IPS-20b (cell line): ENCODE results near the gene PKP4.

Experiments
- H3K27ac ChIP-seq: one replicate; pipeline ENCODE4 v1.5.1; 2013; ENCODE audit warnings: low read length
- H3K27me3 ChIP-seq: 2 replicates; pipeline ENCODE4 v1.6.1; 2013; ENCODE audit warnings: mild to moderate bottlenecking, low read length, inconsistent platforms; ENCODE audit not compliant: insufficient read depth
- H3K36me3 ChIP-seq: 2 replicates; pipeline ENCODE4 v1.6.1; 2013; ENCODE audit warnings: low read depth, mild to moderate bottlenecking, inconsistent platforms, low read length, moderate library complexity; ENCODE audit not compliant: insufficient read depth
- H3K4me1 ChIP-seq: 2 replicates; pipeline ENCODE4 v1.6.1; 2013; ENCODE audit warnings: mild to moderate bottlenecking, control low read depth, inconsistent platforms, low read length, moderate library complexity; ENCODE audit not compliant: insufficient read depth
- H3K4me3 ChIP-seq: 2 replicates; pipeline ENCODE4 v1.5.1; 2013; ENCODE audit warnings: mild to moderate bottlenecking, low read length, inconsistent platforms
- H3K9ac ChIP-seq: 2 replicates; pipeline ENCODE4 v1.6.1; 2013; ENCODE audit warnings: low read depth, mild to moderate bottlenecking, inconsistent platforms, low read length, moderate library complexity
- H3K9me3 ChIP-seq: 2 replicates; pipeline ENCODE4 v1.6.1; 2013; ENCODE audit warnings: mild to moderate bottlenecking, low read depth, low read length, inconsistent platforms; ENCODE audit not compliant: insufficient read depth

PKP4 gene

DNA sequence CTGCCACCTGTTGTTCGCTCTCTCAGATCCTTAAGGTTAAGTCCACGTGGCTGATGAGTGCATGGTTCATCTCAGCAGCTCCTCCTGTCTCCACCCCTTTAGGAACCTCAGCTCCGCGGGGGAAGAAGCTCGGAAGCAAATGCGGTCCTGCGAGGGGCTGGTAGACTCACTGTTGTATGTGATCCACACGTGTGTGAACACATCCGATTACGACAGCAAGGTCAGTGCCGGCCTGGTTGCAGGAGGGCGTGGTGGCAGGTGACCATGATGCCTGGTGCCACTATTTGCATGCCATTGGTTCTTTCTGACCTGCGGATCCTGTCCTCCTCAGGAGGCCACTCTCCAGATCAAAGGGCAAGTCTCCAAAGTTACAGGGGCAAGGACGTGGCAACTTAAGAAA, 204.5 kb downstream of the PKP4 start:
- no peaks in the 10 kb centered on the region for H3K9me3 ChIP-seq
- H3K36me3 ChIP-seq, result peaks cover 56% of the 10 kb centered on the region
- H3K27me3 ChIP-seq, result no peaks in the 10 kb centered on the region
- H3K4me1 ChIP-seq, result no peaks in the 10 kb centered on the region
- no peak overlapping the region for H3K4me3 ChIP-seq
- no peak overlapping the region for H3K9ac ChIP-seq
- no peak overlapping the region for H3K27ac ChIP-seq

DNA sequence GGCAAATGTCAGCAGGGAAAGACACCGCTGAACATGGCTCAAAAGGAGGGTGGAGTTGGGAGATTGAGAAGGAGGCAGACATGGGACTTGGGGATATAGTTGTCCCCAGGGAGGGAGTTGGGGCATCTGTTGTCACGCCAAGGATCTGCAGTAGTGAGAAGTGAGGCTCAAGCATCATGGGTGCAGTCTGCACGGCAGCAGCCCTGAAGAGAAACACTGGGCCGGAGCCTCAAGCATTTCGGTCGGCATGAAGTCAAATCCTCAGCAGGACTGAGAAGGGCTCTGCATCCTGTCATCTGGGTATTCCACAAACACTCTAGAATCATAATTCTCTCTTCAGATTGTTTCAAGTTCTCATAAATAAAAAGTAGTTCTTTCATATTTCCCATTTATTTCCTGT, 205.7 kb downstream of the PKP4 start:
- Histone ChIP-seq H3K36me3 (peaks cover 68% of the 10 kb centered on the region), H3K27ac (no peak overlapping the region), H3K9me3 (no peaks in the 10 kb centered on the region)

DNA sequence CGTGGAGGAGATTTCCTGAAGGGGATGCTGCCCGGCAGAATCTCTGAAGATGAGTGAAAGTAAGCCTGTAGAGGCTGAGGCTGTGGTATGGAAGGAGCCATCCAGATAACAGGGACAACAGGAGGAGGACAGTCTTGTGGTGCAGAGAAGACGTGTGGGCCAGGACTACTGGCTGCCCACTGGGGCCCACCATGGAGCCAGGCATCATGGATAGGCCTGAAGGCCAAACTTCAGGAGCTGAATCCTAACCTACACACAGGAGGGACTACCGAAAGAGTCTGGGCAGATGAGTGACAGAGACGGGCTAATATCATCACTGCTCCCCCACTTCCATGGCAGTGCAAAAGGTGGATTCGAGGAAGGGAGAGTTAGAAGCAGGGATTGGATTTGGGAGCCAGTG, 207.0 kb downstream of the PKP4 start:
- Histone ChIP-seq H3K4me3 (no peak overlapping the region), H3K36me3 (peaks cover 81% of the 10 kb centered on the region), H3K27me3 (no peaks in the 10 kb centered on the region), H3K27ac (no peak overlapping the region), H3K4me1 (no peaks in the 10 kb centered on the region), H3K9ac (no peak overlapping the region), H3K9me3 (no peaks in the 10 kb centered on the region)

More for the DNA sequence above, 205.7 kb downstream of the PKP4 start:
- H3K4me3 ChIP-seq, result no peak overlapping the region
- no peaks in the 10 kb centered on the region for H3K4me1 ChIP-seq
- H3K27me3 ChIP-seq, result no peaks in the 10 kb centered on the region
- H3K9ac ChIP-seq, result no peak overlapping the region

DNA sequence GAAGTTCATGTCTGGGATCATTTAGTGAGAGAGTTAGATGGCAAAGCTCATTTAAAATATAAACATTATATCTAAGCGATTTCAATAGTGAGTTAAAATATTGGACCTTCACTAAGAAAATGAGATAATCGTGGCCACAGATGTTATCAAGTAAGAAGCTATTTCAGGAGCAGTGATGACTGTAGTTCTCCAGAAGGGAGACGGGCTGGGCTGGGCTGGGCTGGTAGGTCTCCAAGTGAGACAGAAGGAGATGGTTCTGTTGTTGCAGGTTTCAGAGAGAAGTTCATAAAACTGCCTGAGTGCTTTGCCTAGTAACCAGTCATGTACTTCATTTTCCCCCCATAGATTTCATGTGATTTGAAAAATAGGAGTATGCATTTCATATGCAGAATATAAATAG, 208.2 kb downstream of the PKP4 start:
- no peak overlapping the region for H3K9ac ChIP-seq
- H3K27ac ChIP-seq, result no peak overlapping the region
- H3K4me1 ChIP-seq, result no peaks in the 10 kb centered on the region
- peaks cover 90% of the 10 kb centered on the region for H3K36me3 ChIP-seq
- no peak overlapping the region for H3K4me3 ChIP-seq
- H3K27me3 ChIP-seq, result no peaks in the 10 kb centered on the region
- no peaks in the 10 kb centered on the region for H3K9me3 ChIP-seq

DNA sequence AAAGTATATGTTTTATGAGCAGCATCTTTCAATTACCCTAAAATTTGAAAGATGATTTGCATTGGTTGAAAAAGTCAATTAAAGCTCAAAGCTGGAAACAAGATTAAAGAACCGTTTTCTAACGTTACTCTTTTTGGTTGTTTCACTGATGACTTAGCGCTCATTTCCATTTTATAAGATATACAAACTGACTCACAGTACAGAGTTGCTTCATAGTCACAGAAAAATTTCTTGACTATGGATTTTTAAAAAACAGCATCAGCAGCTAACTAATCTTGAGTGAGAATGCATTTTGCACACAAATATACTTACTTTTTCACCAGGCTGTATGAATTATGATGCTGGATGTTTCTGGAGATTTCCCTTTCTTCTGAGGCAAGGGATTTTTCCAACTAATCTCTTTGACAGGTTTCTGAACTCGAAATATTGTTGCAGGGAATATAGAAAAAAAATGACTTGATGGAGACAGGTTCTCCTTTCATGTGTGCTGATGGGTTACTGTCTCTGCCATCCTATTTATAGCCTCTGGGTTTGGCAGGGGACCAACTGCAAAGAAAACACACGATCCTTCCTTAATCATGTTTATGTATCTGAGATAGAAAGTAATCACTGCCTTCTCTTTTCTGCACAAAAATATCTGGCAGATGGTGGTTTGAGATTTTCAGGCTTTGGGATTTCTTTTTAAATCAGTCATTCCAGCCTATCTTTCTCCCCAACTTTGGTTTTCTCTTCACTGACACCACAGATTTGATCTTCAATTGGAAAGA, 209.0 kb downstream of the PKP4 start:
- no peaks in the 10 kb centered on the region for H3K27me3 ChIP-seq
- H3K9me3 ChIP-seq, result no peaks in the 10 kb centered on the region
- H3K9ac ChIP-seq, result no peak overlapping the region
- no peak overlapping the region for H3K27ac ChIP-seq
- no peak overlapping the region for H3K4me3 ChIP-seq
- peaks cover 97% of the 10 kb centered on the region for H3K36me3 ChIP-seq
- no peaks in the 10 kb centered on the region for H3K4me1 ChIP-seq

DNA sequence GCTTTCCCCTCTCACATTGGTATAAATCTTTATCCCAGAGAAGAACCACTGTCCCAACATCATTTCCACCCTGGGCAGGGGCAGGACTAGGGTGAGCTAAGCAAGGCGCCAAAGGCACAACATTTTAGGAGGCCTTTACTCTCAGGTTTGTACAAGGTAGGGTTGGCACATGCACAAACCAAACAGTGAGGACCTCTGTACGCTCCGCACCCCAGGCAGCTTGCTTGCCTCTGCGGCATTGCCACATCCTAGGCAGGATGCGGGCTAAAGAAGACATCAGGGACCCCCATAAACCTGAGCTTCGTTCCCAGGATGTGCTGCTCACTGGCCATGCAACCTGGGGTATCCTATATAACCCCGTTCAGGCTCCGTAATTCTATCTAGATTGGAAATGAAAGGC, 210.2 kb downstream of the PKP4 start:
- Histone ChIP-seq H3K36me3 (peaks cover 89% of the 10 kb centered on the region), H3K4me1 (no peaks in the 10 kb centered on the region), H3K27me3 (no peaks in the 10 kb centered on the region), H3K9me3 (no peaks in the 10 kb centered on the region), H3K27ac (no peak overlapping the region), H3K4me3 (no peak overlapping the region), H3K9ac (no peak overlapping the region)

DNA sequence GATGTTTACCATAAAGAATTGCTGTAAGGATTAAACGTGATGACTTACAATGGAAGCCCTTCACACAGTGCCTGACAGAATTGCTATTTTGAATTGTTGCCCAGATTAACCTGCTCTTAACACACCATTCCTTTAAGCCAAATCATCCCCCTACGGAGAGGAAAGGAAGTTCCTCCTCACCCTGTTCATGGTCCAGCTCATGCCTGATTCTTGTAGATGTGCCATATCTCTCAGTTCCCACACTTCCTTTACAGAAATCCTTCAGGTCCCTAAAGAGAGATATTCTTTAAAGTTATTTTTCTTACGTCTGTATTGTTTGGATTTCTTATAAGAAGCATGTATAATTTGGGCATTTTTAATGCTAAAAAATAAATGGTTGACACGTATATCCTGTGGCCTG, 210.8 kb downstream of the PKP4 start:
- Histone ChIP-seq H3K36me3 (peaks cover 85% of the 10 kb centered on the region), H3K9ac (no peak overlapping the region), H3K4me1 (no peaks in the 10 kb centered on the region), H3K4me3 (no peak overlapping the region), H3K9me3 (no peaks in the 10 kb centered on the region), H3K27ac (no peak overlapping the region), H3K27me3 (no peaks in the 10 kb centered on the region)

DNA sequence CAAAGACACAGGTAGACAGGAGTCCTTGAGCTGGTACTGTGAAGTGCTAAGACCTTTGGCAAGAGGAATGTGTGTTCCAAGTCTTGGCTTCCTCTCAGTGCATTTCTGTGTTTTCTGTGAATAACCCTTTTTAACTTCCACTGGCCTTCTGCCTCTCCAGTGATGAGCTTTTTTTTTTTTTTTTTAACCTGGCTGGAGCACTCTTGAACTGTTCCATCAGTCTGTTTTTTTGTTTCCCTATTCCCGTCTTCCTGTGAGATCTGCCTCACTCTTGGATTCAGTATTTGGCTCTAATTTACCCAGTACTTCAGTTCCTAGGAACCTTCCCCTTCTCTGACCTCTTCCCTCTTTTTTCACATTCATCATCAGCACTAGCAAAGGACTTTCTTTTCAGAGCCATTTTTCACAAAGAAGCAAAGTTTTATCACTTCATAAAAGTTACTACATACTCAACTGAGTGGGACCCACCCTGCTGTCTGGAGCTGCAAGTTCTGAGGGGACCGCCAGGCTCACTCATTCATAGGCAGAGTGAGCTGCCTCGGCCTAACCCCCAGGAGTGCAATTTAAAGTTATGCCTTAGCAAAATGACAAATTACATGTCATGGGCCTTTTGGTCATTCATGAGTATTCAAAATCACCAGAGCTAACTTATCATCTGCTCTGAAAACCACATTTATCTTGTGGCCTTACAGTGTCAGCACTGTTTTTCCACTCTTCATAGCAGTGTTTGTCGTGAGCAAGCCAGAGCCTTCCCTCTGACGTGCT, 211.4 kb downstream of the PKP4 start:
- H3K9ac ChIP-seq, result no peak overlapping the region
- H3K27ac ChIP-seq, result no peak overlapping the region
- no peak overlapping the region for H3K4me3 ChIP-seq
- H3K9me3 ChIP-seq, result no peaks in the 10 kb centered on the region
- H3K4me1 ChIP-seq, result no peaks in the 10 kb centered on the region
- no peaks in the 10 kb centered on the region for H3K27me3 ChIP-seq
- H3K36me3 ChIP-seq, result peaks cover 85% of the 10 kb centered on the region

DNA sequence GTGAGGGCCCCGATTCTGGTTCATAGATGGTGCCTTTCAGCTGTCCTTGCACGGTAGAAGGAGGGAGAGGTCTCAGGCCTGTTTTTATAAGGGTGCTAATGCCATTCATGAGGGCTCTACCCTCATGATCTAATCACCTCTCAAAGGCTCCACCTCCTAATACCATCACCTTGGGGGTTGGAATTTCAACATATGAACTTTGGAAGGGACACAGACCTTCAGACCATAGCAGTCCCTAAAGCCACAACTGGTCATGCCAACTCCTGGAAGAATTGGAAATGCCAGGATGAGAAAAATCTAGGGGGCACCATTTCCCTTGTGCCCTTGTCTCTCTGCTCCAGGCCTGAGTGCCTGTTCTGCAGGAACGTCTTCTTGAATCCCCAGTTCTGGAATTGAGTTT, 213.5 kb downstream of the PKP4 start:
- H3K27me3 ChIP-seq, result no peaks in the 10 kb centered on the region
- H3K9ac ChIP-seq, result no peak overlapping the region
- peaks cover 86% of the 10 kb centered on the region for H3K36me3 ChIP-seq
- no peak overlapping the region for H3K27ac ChIP-seq
- no peaks in the 10 kb centered on the region for H3K9me3 ChIP-seq
- no peaks in the 10 kb centered on the region for H3K4me1 ChIP-seq
- no peak overlapping the region for H3K4me3 ChIP-seq

DNA sequence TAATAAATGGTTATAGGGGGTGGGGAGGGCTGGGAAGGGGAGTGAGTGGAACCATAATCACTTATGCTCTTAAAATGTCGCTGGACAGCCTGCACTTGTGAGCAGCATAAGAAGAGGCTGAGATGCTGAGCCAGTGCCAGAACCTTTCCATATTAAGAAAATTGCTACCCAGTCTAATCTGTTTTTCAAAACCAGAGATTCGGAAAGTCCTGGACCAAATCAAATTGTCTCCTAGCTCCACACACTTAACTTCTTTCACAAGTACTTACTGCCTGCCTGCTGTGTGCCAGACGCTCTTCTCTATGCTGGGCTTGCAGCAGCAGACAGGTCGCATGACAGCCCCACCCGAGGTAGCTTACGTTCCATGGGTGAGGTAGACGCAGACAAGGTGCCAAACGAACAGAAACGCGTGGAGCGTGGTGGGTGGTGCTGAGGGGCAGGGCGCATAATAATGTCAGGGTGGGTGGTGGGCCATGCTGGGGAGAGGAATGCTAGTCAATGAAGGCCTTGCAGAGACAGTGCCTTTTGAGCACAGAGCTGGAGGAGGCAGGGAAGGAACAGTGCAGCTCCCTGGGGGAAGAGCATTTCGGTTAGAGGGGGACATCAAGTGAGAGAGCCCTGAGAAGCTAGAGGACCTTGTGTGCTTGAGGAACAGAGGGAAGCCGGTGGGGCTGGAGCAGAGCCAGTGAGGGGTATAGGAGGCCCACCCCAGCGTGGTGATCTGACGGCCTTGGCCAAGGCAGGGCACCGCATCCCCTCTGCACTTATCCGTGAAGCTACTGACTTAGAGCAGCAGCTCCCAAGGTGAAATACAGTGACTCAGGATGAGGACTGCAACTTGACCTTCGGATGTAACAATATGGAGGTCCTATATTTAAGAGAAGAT, 214.9 kb downstream of the PKP4 start:
- peaks cover 86% of the 10 kb centered on the region for H3K36me3 ChIP-seq

DNA sequence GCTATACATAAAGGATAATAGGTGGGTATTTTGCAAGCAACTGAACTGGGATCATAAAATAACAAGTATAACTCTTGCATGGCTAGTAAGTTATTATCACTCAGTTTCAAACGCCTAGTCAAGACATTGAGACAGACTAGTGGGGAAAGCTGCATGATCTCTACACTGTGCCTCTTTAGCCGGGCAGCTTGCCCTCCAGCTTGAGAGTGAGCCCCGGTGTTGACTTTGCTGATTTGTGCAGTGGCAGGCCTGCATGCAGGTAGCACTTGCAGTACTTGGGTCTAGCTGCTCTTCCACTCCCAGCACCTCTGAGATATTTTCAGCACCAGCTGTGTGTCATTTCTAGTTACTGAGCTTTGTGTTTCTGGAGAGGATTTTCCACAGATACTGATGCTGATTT, 219.5 kb downstream of the PKP4 start:
- no peaks in the 10 kb centered on the region for H3K27me3 ChIP-seq
- H3K4me1 ChIP-seq, result no peaks in the 10 kb centered on the region; the same call in 1 of the 2 replicates
- peaks cover 81% of the 10 kb centered on the region for H3K36me3 ChIP-seq
- H3K9ac ChIP-seq, result no peak overlapping the region
- no peak overlapping the region for H3K27ac ChIP-seq
- H3K4me3 ChIP-seq, result no peak overlapping the region
- no peaks in the 10 kb centered on the region for H3K9me3 ChIP-seq

More for the DNA sequence above, 214.9 kb downstream of the PKP4 start:
- Histone ChIP-seq H3K9ac (no peak overlapping the region), H3K9me3 (no peaks in the 10 kb centered on the region), H3K4me1 (no peaks in the 10 kb centered on the region), H3K27me3 (no peaks in the 10 kb centered on the region), H3K27ac (no peak overlapping the region), H3K4me3 (no peak overlapping the region)
